GM21825 (cell line): ENCODE measurements around the gene PLEKHA5.
"Not testable (repeated sequence)": the region's sequence is repeated elsewhere in the genome, so short reads cannot be mapped to it uniquely, and the experiment has no call there.

Experiments used
- ATAC-seq: cut with Tn5 transposase; IDR thresholded peaks from one replicate; pipeline ENCODE4 v1.9.1; 2021; ENCODE audit warnings: mild to moderate bottlenecking, moderate library complexity; ENCODE audit not compliant: unreplicated experiment

Gene PLEKHA5

DNA sequence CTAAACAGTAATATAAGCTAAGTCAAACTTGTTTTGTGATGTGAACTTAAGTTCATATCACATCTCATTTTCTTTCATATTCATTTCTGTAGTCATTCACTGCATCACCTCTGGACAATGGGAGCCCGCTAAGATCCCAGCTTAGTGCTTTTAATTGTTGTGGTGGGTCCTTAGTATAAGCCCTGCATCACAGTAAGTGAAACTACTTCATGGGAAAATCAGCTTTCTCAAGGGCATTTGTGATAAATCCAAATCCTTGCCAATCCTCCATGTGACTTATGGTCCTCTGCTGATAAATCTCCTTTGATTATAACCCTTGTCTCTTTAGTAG, 98.3 kb downstream of the PLEKHA5 start:
- no peak for ATAC-seq

- ATAC-seq: not testable (repeated sequence)
Measured at GRCh38 chr12:19229021-19229420, 99.5 kb downstream of the PLEKHA5 start.

GRCh38 chr12:19230299-19230866, 100.8 kb downstream of the PLEKHA5 start:
- no peak for ATAC-seq

DNA sequence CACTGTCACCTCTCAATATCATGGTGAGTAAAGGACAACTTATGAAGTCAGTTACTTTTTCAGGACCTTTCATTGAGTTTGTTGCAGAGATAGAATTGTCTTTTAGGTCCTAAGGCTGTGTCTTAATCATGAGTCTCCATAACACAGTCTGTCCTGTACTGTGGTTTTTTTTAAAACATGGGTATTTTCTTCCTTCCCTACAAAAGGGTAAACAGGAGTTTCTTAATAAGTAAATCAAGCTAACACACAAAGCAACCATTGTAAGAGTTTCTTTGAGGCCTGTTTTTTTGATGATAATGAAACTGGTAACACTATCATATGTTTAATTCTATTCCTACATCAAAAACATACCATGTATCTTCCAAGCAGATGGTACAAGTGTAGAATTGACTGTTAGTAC, 101.4 kb downstream of the PLEKHA5 start:
- ATAC-seq: no peak

DNA sequence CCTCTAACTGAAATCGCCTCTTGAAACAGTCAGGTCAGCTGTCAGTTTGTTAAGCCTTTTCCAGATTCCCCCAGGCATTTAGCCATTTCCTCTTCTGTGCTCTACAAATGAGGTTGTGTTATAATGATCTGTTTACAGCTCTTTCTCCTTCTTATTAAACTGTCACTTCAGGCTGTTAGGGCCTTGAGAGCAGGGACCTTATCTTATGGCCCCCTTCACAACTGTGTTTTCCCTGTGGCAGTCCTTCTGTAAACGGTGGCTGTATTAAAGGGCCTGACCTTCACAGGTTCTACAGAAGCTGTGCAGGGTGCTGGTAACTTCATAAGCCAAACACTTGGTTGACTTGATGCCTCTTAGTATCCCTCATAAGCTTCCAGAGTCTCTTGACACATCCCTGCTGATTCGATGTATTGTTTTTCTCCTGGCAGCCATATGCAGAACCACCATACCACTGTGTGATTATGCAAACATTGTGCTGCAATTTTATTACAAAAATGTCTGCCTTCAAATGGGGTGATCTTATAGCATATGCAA, 104.7 kb downstream of the PLEKHA5 start:
- no peak for ATAC-seq

GRCh38 chr12:19234981-19235871, 105.7 kb downstream of the PLEKHA5 start:
- no peak for ATAC-seq

DNA sequence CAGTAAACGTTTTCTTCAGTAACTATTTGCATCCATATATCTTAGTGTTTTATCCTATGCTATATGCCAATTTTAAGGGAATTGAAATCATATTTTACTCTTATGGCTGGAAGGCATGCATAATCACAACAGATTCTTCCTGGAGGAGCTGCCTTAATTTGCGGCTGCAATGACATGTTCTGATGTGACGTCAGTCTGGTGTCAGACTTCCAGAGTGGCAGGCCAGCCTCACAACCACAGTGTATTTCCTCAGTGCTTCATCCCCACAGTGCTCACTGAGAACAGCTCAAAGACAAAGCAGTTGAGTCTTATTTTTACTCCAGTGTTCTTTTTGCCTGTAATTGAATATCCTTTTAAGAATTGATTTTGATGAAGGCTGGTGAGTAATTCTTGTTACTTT, 107.1 kb downstream of the PLEKHA5 start:
- ATAC-seq: no peak

GRCh38 chr12:19238540-19238939, 109.0 kb downstream of the PLEKHA5 start:
- no peak for ATAC-seq

DNA sequence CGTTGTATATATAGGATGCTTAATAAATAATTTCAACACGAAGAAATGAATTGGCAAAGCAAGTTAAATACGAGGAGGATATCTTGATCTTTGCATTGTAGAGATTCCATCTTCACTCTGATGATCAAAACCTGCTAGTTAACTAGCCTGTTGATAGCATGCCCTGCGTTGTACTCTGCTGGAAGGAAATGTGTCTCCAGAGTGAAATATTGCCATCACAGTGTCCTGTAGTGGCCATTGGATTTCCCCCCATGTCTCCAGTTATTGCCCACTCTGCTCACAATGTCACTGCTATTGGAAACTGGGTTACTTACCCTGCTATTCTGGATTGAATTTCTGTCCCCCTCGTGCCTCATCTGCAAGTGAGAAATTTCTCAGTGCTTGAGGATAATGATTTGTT, 109.6 kb downstream of the PLEKHA5 start:
- no peak for ATAC-seq

DNA sequence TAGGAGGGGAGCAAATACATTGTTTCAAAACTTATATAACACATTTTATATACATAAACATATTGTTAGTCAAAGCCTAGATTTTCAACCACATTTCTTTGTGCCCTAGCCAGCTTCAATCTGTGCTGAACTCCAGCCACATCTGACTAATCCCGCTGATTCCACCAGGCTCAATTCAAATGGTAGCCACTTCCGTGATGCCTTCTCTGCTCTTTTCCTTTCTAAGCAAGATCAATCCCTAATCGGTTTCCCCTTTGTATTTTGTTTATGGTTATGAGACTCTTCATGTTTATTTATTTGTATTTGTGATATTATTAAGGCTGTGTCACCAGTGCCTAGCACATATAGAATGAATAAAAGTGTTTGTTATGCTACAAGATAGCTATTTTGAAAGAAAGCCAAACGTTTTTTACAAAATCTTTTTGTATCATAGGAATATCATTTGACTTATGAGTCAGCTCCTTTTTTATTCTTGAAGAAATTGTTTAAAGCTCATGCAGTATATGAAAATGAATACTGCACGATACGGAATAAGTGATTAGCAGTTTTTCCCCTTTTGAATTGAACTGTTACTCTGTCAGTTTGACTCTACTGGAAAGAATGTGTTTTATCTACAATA, 110.2 kb downstream of the PLEKHA5 start:
- no peak for ATAC-seq

GRCh38 chr12:19242581-19242980, 113.0 kb downstream of the PLEKHA5 start:
- no peak for ATAC-seq

DNA sequence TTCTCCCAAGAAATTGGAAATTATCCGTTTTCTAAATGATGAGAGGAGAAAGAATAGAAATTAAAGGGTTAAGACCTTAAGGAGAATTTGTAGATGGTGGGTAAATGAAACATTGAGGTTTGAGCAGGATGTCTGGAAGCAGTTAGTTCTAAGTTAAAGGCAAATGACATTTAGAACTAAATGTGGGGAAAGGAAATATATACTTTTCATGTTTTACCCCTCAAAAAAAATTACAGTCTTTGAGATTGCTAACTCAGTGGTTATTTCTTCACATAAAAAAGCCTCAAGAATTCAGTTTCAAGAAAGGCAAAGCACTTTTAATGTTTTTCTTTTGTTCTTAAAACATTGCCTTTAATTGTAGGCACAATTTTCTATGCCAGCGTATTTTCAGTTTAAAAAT, 114.0 kb downstream of the PLEKHA5 start:
- ATAC-seq: no peak

DNA sequence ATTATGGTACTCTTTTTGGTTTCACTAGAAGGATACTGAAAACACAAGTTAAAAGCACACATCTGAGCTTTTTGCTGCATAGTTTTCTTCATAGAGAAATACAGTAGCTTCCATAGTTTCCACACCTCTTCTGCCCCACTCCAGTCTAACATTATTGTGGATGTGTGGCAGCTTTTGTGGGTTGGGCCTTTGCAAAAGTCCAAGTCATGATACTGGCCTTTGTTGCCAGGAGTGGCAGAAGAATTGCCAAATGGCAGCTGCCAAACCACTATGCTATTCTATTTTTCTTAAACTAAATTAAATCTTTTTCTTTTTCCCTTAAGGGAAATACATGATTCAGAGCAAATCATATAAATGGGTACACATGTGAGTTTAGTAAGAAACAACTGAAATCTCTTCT, 114.8 kb downstream of the PLEKHA5 start:
- no peak for ATAC-seq

DNA sequence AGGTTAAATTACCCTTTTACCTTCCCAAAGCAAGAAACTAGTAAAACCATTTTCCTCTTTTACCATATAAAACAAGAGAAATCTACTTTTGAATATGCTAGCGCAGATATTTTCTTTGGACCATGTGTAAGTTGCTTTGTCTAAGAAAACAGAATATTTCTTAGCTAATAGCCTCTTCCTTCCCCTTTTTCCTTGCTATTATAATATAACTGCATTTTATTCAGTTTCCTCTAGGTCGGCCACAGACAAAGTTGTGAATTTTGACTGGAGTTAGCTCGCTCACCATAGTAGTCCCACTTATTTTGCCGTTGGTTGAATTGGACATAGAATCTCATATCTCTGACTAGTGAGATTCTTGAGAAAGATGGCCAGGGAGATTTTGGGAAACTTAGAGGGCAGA, 115.6 kb downstream of the PLEKHA5 start:
- ATAC-seq: no peak

DNA sequence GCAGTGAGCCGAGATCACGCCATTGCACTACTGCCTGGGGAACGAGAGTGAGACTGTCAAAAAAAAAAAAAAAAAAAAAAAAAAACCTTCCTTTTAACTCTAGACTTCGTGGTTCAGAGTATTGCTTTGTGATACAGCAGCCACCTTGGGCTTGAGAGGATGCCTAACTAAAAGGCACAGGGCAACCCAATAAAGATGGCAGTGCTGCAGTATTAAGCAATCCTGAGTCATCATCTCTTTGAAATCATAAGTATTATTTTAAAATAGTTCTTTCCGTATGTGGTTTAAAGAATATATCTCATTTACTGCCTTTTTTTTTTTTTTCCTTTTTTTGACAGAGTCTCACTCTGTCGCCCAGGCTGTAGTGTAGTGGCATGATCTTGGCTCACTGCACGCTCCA, 116.1 kb downstream of the PLEKHA5 start:
- ATAC-seq: no peak

GRCh38 chr12:19246933-19247332, 117.4 kb downstream of the PLEKHA5 start:
- no peak for ATAC-seq

GRCh38 chr12:19248929-19249602, 119.5 kb downstream of the PLEKHA5 start:
- no peak for ATAC-seq

DNA sequence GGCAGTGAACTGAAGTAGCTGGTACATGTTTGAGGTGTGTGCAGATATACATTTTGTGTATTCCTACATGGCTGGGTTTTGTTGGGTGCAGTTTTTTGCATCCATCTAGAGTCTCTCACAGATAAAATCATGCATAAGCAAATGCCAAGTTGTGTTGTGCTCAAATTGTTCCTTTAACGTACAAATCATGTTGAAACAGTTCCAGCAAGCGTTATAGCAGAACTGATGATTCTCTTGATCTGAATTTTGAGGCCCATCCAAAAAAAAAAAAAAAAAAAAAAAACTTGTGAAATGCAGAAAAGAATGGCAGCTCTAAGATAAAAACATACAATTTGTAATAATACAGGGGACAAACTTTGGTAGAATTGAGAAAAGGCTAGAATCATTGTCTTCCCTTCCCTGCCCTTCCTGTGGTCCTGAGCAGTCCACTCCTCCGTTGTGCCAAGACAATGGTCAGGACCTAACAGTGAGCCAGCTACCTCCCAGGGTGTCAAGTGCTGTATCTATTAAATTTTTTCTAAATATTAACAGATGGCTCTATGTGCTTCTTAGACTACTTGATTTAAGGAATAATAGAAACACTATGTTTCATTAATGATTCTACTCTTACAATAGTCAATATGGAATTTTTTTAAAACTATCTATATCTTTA, 122.1 kb downstream of the PLEKHA5 start:
- ATAC-seq: no peak

- no peak for ATAC-seq
Measured at GRCh38 chr12:19260135-19260534, 130.6 kb downstream of the PLEKHA5 start.

- no peak for ATAC-seq
Measured at GRCh38 chr12:19261773-19262172, 132.2 kb downstream of the PLEKHA5 start.

DNA sequence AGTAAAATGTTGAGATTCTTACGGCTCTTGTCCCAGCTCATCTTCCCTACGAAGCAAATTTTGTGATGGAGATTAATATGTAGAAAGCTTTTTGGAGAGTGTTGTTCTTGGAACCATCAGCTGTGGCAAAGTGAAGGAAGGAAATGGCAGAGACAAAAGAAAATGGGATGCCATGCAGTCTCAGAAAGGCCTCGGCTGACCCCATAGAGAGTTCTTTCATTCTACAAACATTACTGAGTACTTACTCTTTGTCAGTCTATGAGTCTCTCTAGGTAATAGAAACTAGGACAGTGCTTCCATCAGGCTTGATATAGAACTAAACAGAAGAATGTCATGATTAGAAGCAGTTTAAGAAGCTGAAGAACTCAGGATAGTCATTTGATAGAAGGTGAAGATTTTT, 134.1 kb downstream of the PLEKHA5 start:
- ATAC-seq: no peak
